Prostate gland (tissue), 2 donors: ENCODE data around the gene GIT1.

Experiments
- CTCF ChIP-seq, 4 experiments: fragments of 200-600 bp in 2 of 4; fragments of 450-650 bp in 2 of 4; sonication (generic) in 2 of 4; IDR thresholded peaks; 1 replicate in 3 of 4; 2 replicates in 1 of 4; pipeline ENCODE4 v1.5.1; 2016 to 2019; ENCODE audit warnings: antibody characterized with exemption in 4 of 4, mild to moderate bottlenecking in 2 of 4, moderate library complexity in 2 of 4
- POLR2A ChIP-seq: fragments of 450-650 bp; IDR thresholded peaks from one replicate; pipeline ENCODE4 v1.6.1; 2016; ENCODE audit warnings: antibody characterized with exemption, mild to moderate bottlenecking

- TF ChIP-seq CTCF (IDR thresholded peaks at IDR 0.05) = no peak
- no peak for TF ChIP-seq POLR2A
Measured at GRCh38 chr17:29608986-29609385, 19.5 kb upstream of the GIT1 start.
